ENCODE data around the gene SRRM2. TPM values are rescaled to one million over a fixed set of nuclear protein-coding genes. Genes with fewer than 3 reads are reported as not detected.

The SRRM2 gene
- total and polyA plus RNA-seq, 9 of the 15 experiments (the other 6 are each of a cell fraction or from before 2014, with no cell fraction given) = 26.7 to 563 (median 81.1) TPM

GRCh38 chr16:2752035-2752849 lies at the start of gene SRRM2 (continued):
- TF ChIP-seq ZNF121 (CRISPR knock-in tag; conservative IDR thresholded peaks at IDR 0.05) (no peak), U2AF1 (optimal IDR thresholded peaks at IDR 0.05; ENCODE audit: low read depth, low read length) (peak; percentile 80), NCOA4 (IDR thresholded peaks at IDR 0.05; ENCODE audit: partially characterized antibody) (no peak), ZBTB11 (CRISPR knock-in tag; IDR thresholded peaks at IDR 0.05) (peak in 1 of 3 experiments; percentile 88; a peak in 2 of 6 replicates), NCOR1 (IDR thresholded peaks at IDR 0.05) (no peak), BDP1 (IDR thresholded peaks at IDR 0.05; ENCODE audit: insufficient read depth, insufficient read length) (no peak), FOSL1 (tag; conservative IDR thresholded peaks at IDR 0.05) (peak; percentile 52; the same call in 1 of the 2 replicates), LARP7 (IDR thresholded peaks at IDR 0.05) (no peak), ZNF518B (CRISPR knock-in tag; IDR thresholded peaks at IDR 0.05) (no peak), SRSF3 (IDR thresholded peaks at IDR 0.05; ENCODE audit: insufficient read depth, low read length) (0 out of 2 replicates have a peak, but pooled peaks have one; percentile 21), POLR2AphosphoS5 (IDR thresholded peaks at IDR 0.05; ENCODE audit: control insufficient read depth, insufficient read depth, low read depth, low read length) (peak; percentile 44), NR2C2 (CRISPR knock-in tag; IDR thresholded peaks at IDR 0.05) (peak; percentile 48; the same call in 1 of the 2 replicates), NR2C2 (tag; IDR thresholded peaks at IDR 0.05) (peak; percentile 94), ZNF395 (CRISPR knock-in tag; IDR thresholded peaks at IDR 0.05) (peak; percentile 96), FUS (optimal IDR thresholded peaks at IDR 0.05; ENCODE audit: low read depth, low read length) (peak; percentile 50)
